ENCODE measurements around the gene C1S. TPM values are rescaled to one million over a fixed set of nuclear protein-coding genes. Genes with fewer than 3 reads are reported as not detected.

Gene C1S
- total RNA-seq, 3 donors from 2014 or later (not counting 1 experiment from before 2014, with no cell fraction given) = 1.6 to 1.9 (median 1.9) TPM

DNA sequence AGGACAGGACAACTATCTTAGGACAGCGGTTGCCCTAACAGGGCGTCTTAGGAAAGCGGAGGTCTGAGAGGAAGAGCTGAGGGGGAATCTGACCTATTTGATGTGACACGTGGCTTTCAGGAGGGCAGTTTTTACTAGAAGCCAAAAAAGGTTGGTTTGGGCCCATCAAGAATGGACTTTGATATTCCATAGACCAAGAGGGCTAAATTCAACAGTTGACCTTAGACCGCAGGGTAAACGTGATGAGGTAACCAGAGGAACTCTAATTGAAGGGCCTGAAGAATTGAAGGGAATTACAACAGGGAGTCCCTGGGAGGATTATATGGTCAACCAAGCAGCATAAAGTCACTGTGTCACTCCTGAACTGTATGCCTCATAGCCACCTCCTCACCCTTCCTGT, 11.5 kb downstream of the C1S start:
- no peak overlapping the region for H3K27ac Mint-ChIP-seq
- no peaks in the 10 kb centered on the region for H3K27me3 ChIP-seq (ENCODE audit: control insufficient read depth, insufficient read depth, low read length)
- H3K9me3 Mint-ChIP-seq = no peaks in the 10 kb centered on the region
- peaks cover 0 to 8% of the 10 kb centered on the region in 2 donors for H3K4me1 Mint-ChIP-seq
- 89% methylated on average over 6 of the region's 6 CpGs for WGBS (ENCODE audit: insufficient coverage)
- H3K27ac ChIP-seq (ENCODE audit: low read length) = no peak overlapping the region
- no peak overlapping the region for H3K4me3 ChIP-seq (ENCODE audit: low read length)
- no peak for ATAC-seq
- no peak for DNase-seq
- no peak overlapping the region for H3K4me3 Mint-ChIP-seq
- H3K9me3 ChIP-seq (ENCODE audit: control insufficient read depth, insufficient read depth, low read length) = no peaks in the 10 kb centered on the region
- no peaks in the 10 kb centered on the region for H3K36me3 Mint-ChIP-seq
- peaks cover 20 to 29% of the 10 kb centered on the region in 2 donors for H3K27me3 Mint-ChIP-seq (ENCODE audit: low read depth in 2 of 2)
- H3K4me1 ChIP-seq (ENCODE audit: control insufficient read depth, insufficient read depth, low read length) = no peaks in the 10 kb centered on the region
- intact Hi-C loops (cut with micrococcal nuclease) = no loop called here
- no peaks in the 10 kb centered on the region for H3K36me3 ChIP-seq (ENCODE audit: control insufficient read depth, insufficient read depth, low read length)
- TF ChIP-seq, protein P1, sequence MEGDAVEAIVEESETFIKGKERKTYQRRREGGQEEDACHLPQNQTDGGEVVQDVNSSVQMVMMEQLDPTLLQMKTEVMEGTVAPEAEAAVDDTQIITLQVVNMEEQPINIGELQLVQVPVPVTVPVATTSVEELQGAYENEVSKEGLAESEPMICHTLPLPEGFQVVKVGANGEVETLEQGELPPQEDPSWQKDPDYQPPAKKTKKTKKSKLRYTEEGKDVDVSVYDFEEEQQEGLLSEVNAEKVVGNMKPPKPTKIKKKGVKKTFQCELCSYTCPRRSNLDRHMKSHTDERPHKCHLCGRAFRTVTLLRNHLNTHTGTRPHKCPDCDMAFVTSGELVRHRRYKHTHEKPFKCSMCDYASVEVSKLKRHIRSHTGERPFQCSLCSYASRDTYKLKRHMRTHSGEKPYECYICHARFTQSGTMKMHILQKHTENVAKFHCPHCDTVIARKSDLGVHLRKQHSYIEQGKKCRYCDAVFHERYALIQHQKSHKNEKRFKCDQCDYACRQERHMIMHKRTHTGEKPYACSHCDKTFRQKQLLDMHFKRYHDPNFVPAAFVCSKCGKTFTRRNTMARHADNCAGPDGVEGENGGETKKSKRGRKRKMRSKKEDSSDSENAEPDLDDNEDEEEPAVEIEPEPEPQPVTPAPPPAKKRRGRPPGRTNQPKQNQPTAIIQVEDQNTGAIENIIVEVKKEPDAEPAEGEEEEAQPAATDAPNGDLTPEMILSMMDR (IDR thresholded peaks at IDR 0.05) = no peak

DNA sequence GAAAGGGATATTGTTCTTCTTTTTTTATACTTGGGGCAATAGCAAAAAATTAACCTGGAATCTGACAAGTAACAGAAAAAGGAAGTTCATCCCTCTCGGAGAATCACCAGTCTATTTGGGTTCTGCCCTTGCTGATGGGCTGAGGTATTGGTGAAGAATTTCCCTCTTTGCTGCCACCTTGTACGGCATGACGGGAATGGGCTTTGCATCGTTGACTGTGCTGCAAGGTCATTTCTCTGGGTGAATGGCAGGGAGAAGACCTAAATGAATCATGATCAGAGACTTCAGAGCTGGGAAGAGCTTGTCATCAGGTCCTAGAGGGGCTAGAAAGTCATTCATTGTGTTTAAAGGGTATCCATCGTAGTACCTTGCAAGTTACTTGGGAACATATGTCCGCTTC, 12.0 kb downstream of the C1S start:
- no peak overlapping the region for H3K27ac Mint-ChIP-seq
- peaks cover 18 to 29% of the 10 kb centered on the region in 2 donors for H3K27me3 Mint-ChIP-seq (ENCODE audit: low read depth in 2 of 2)
- intact Hi-C loops (cut with micrococcal nuclease) = no loop called here
- peaks cover 0 to 8% of the 10 kb centered on the region in 2 donors for H3K4me1 Mint-ChIP-seq
- ATAC-seq = no peak
- no peak overlapping the region for H3K4me3 ChIP-seq (ENCODE audit: low read length)
- no peaks in the 10 kb centered on the region for H3K27me3 ChIP-seq (ENCODE audit: control insufficient read depth, insufficient read depth, low read length)
- TF ChIP-seq, protein P1 (IDR thresholded peaks at IDR 0.05) = no peak
- no peak overlapping the region for H3K4me3 Mint-ChIP-seq
- DNase-seq = no peak
- no peak overlapping the region for H3K27ac ChIP-seq (ENCODE audit: low read length)
- H3K4me1 ChIP-seq (ENCODE audit: control insufficient read depth, insufficient read depth, low read length) = no peaks in the 10 kb centered on the region
- H3K36me3 Mint-ChIP-seq = no peaks in the 10 kb centered on the region
- H3K9me3 ChIP-seq (ENCODE audit: control insufficient read depth, insufficient read depth, low read length) = no peaks in the 10 kb centered on the region
- 92% methylated on average over 6 of the region's 6 CpGs for WGBS (ENCODE audit: insufficient coverage)
- H3K36me3 ChIP-seq (ENCODE audit: control insufficient read depth, insufficient read depth, low read length) = no peaks in the 10 kb centered on the region
- no peaks in the 10 kb centered on the region for H3K9me3 Mint-ChIP-seq

DNA sequence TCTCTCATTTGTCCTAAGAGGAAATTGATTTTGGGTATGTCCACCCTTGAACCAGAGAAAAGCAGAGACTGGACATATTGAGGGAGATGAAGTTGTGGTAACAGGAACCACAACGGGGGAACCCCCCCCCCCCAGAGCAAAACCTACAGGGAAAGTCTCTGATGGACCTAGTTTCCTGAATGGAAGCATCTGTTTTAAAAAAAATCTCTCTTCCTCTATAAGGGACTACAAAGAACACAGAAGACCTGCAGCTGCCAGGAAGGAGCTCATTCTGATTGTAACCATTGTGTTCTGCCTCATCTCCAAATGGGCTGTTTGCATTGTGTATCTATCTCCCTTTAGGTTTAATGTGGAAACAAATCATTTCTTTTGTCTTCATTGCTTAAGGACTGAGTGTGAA, 13.4 kb downstream of the C1S start:
- no peaks in the 10 kb centered on the region for H3K27me3 ChIP-seq (ENCODE audit: control insufficient read depth, insufficient read depth, low read length)
- TF ChIP-seq, protein P1 (IDR thresholded peaks at IDR 0.05) = no peak
- H3K4me1 Mint-ChIP-seq = peaks cover 0 to 8% of the 10 kb centered on the region in 2 donors
- intact Hi-C loops (cut with micrococcal nuclease) = no loop called here
- WGBS (ENCODE audit: insufficient coverage) = no CpG with 5 or more reads among the region's 1 CpG
- H3K27me3 Mint-ChIP-seq (ENCODE audit: low read depth in 2 of 2) = peaks cover 16 to 29% of the 10 kb centered on the region in 2 donors
- no peaks in the 10 kb centered on the region for H3K36me3 ChIP-seq (ENCODE audit: control insufficient read depth, insufficient read depth, low read length)
- no peaks in the 10 kb centered on the region for H3K4me1 ChIP-seq (ENCODE audit: control insufficient read depth, insufficient read depth, low read length)
- H3K27ac ChIP-seq (ENCODE audit: low read length) = no peak overlapping the region
- ATAC-seq (no peak), DNase-seq (no peak)
- H3K27ac Mint-ChIP-seq = no peak overlapping the region
- H3K36me3 Mint-ChIP-seq = no peaks in the 10 kb centered on the region
- H3K4me3 ChIP-seq (ENCODE audit: low read length) = no peak overlapping the region
- H3K9me3 ChIP-seq (ENCODE audit: control insufficient read depth, insufficient read depth, low read length) = no peaks in the 10 kb centered on the region
- no peaks in the 10 kb centered on the region for H3K9me3 Mint-ChIP-seq
- H3K4me3 Mint-ChIP-seq = no peak overlapping the region

DNA sequence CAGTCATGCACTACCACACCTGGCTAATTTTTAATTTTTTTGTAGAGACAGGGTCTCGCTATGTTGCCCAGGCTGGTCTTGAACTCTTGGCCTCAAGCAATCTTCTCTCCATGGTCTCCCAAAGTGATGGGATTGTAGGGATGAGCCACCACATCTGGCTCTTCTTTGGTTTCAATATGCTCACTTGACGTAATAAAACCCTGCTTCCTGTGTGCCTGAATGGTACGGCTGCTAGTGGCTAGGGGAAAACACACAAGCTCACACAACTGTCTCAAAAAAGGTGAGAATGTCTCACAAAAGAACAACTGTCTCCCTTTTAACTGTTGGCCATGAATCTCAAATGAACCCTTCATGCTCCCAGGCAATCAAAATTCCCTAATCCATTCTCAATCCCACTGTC, 15.0 kb downstream of the C1S start:
- Histone ChIP-seq H3K9me3 (ENCODE audit: control insufficient read depth, insufficient read depth, low read length) (no peaks in the 10 kb centered on the region), H3K4me1 (ENCODE audit: control insufficient read depth, insufficient read depth, low read length) (no peaks in the 10 kb centered on the region), H3K36me3 (ENCODE audit: control insufficient read depth, insufficient read depth, low read length) (no peaks in the 10 kb centered on the region), H3K27ac (ENCODE audit: low read length) (no peak overlapping the region), H3K27me3 (ENCODE audit: control insufficient read depth, insufficient read depth, low read length) (no peaks in the 10 kb centered on the region), H3K4me3 (ENCODE audit: low read length) (no peak overlapping the region)
- Mint-ChIP-seq H3K9me3 (no peaks in the 10 kb centered on the region), H3K4me3 (no peak overlapping the region), H3K27ac (peak overlapping the region in 1 of 2 donors; percentile 37), H3K36me3 (no peaks in the 10 kb centered on the region), H3K4me1 (peaks cover 0 to 8% of the 10 kb centered on the region in 2 donors), H3K27me3 (ENCODE audit: low read depth in 2 of 2) (peaks cover 16 to 26% of the 10 kb centered on the region in 2 donors)
- DNase-seq (peak in 1 of 2 donors; percentile 15), ATAC-seq (peak; percentile 40 to 71 (median 56))
- intact Hi-C loops (cut with micrococcal nuclease) = no loop called here
- WGBS (ENCODE audit: insufficient coverage) = 56% methylated on average over 3 of the region's 3 CpGs
- TF ChIP-seq, protein P1 (IDR thresholded peaks at IDR 0.05) = no peak
